GM12878 (cell line): ENCODE results near the gene BAK1. TPM values are rescaled to one million over a fixed set of nuclear protein-coding genes. Genes with fewer than 3 reads are reported as not detected.

ENCODE experiments used
- ATAC-seq: fragments of 200-7000 bp; cut with Tn5 transposase; 3 replicates; pipeline ENCODE4 v1.9.1; 2020; ENCODE audit warnings: mild to moderate bottlenecking, moderate library complexity
- Bru-seq: library from RNA; stranded (reverse); fragments of 400-500 nt; gene quantifications from one replicate; lab custom pipeline; 2021; lab: Mats Ljungman, UMichigan
- BruChase-seq, 2 experiments: library from RNA; stranded (reverse); fragments of 400-500 nt; gene quantifications; one replicate each; lab custom pipeline; 2021; lab: Mats Ljungman, UMichigan
- BruUV-seq: library from RNA; stranded (reverse); fragments of 400-500 nt; replicated peaks from 2 replicates; lab custom pipeline; 2021; lab: Mats Ljungman, UMichigan
- CTCF ChIA-PET: fragments of 300-600 bp; sonication (Branson Sonifier 250); formaldehyde crosslinking; extraction: SDS; loops from one replicate; lab custom pipeline; 2021; ENCODE audit warnings: inconsistent platforms; lab: Yijun Ruan, JAX
- POLR2A ChIA-PET: fragments of 350-600 bp; formaldehyde crosslinking; extraction: SDS; loops from one replicate; lab custom pipeline; 2021; ENCODE audit warnings: inconsistent platforms; lab: Charles Lee
- RAD21 ChIA-PET: fragments of 300-600 bp; sonication (Branson Sonifier 250); formaldehyde crosslinking; loops from one replicate; lab custom pipeline; 2023; ENCODE audit warnings: antibody characterized with exemption; ENCODE audit not compliant: unreplicated experiment; lab: Charles Lee
- SMC1A ChIA-PET: fragments of 300-600 bp; sonication (Branson Sonifier 250); formaldehyde crosslinking; loops from one replicate; lab custom pipeline; 2023; ENCODE audit not compliant: unreplicated experiment, uncharacterized antibody; lab: Charles Lee
- DNase-seq: peaks from one replicate; pipeline ENCODE4 v3.0.0-alpha.2; 2011; ENCODE audit warnings: low read depth, low spot score
- FAIRE-seq: peaks from 3 replicates; lab custom pipeline; 2011; peaks lifted over from hg19 to GRCh38; lab: Jason Lieb, UNC
- H2AFZ ChIP-seq: 2 replicates; pipeline ENCODE4 v1.6.0; 2011; ENCODE audit warnings: low read depth, low read length, control low read depth; ENCODE audit not compliant: control insufficient read depth
- H3K27ac ChIP-seq: 2 replicates; pipeline ENCODE4 v1.5.1; 2011; ENCODE audit warnings: control low read depth; ENCODE audit not compliant: control insufficient read depth, insufficient read depth
- H3K27me3 ChIP-seq, 2 experiments: replicated peaks in 1 of 2; 2 replicates each; pipeline versions ENCODE4 v1.6.0 to v1.6.1; 2011; ENCODE audit warnings: low read length in 1 of 2; ENCODE audit not compliant: control insufficient read depth in 2 of 2, insufficient read depth in 2 of 2
- H3K36me3 ChIP-seq, 2 experiments: 2 replicates each; pipeline ENCODE4 v1.5.1; 2011; ENCODE audit warnings: low read length in 1 of 2; ENCODE audit not compliant: control insufficient read depth in 2 of 2, insufficient read depth in 2 of 2
- H3K4me1 ChIP-seq: 2 replicates; pipeline ENCODE4 v1.6.1; 2011; ENCODE audit warnings: mild to moderate bottlenecking, low read length, moderate library complexity, mixed read lengths; ENCODE audit not compliant: control insufficient read depth, insufficient read depth
- H3K4me2 ChIP-seq: 2 replicates; pipeline ENCODE4 v1.6.0; 2011; ENCODE audit warnings: control low read depth; ENCODE audit not compliant: control insufficient read depth, insufficient read depth
- H3K4me3 ChIP-seq: fragments of 200-600 bp; sonication (generic); 2 replicates; pipeline ENCODE4 v1.5.1; 2016
- H3K79me2 ChIP-seq: 2 replicates; pipeline ENCODE4 v1.6.0; 2011; ENCODE audit warnings: low read length; ENCODE audit not compliant: control insufficient read depth, insufficient read depth
- H3K9ac ChIP-seq: 2 replicates; pipeline ENCODE4 v1.8.0; 2011; ENCODE audit warnings: low read length, control low read depth, mixed read lengths; ENCODE audit not compliant: control insufficient read depth, insufficient read depth
- H3K9me3 ChIP-seq: replicated peaks from 3 replicates; pipeline ENCODE4 v1.5.1; 2011; ENCODE audit warnings: mild to moderate bottlenecking, low read length; ENCODE audit not compliant: control insufficient read depth, insufficient read depth
- H4K20me1 ChIP-seq: 2 replicates; pipeline ENCODE4 v1.6.0; 2011; ENCODE audit not compliant: control insufficient read depth, insufficient read depth
- ATF7 ChIP-seq: fragments of 450-650 bp; IDR thresholded peaks from 2 replicates; pipeline ENCODE4 v1.6.1; 2016; ENCODE audit warnings: low read depth, mild to moderate bottlenecking
- BMI1 ChIP-seq: fragments of 450-650 bp; IDR thresholded peaks from 2 replicates; pipeline ENCODE4 v1.6.1; 2016; ENCODE audit warnings: mild to moderate bottlenecking, moderate library complexity, borderline replicate concordance
- CHD1 ChIP-seq: IDR thresholded peaks from 2 replicates; pipeline ENCODE4 v1.6.1; 2012; ENCODE audit warnings: low read depth, low read length, improper control_type of control experiment
- ETV6 ChIP-seq, 2 experiments: fragments of 450-650 bp in 1 of 2; IDR thresholded peaks in 1 of 2; conservative IDR thresholded peaks in 1 of 2; 2 replicates each; pipeline ENCODE4 v1.6.1; 2014; ENCODE audit warnings: antibody characterized with exemption in 1 of 2, borderline replicate concordance in 1 of 2, low read depth in 1 of 2, mild to moderate bottlenecking in 1 of 2, moderate library complexity in 1 of 2
- HDGF ChIP-seq: fragments of 450-650 bp; IDR thresholded peaks from 2 replicates; pipeline ENCODE4 v1.6.1; 2016; ENCODE audit warnings: antibody characterized with exemption
- IKZF2 ChIP-seq, 2 experiments: fragments of 450-650 bp; IDR thresholded peaks; 2 replicates each; pipeline ENCODE4 v1.6.1; 2017; ENCODE audit warnings: mild to moderate bottlenecking in 2 of 2, moderate library complexity in 2 of 2
- JUNB ChIP-seq: IDR thresholded peaks from 2 replicates; pipeline ENCODE4 v1.6.1; 2016; ENCODE audit warnings: antibody characterized with exemption, mild to moderate bottlenecking
- LARP7 ChIP-seq: fragments of 450-650 bp; IDR thresholded peaks from 2 replicates; pipeline ENCODE4 v1.6.1; 2017; ENCODE audit warnings: mild to moderate bottlenecking
- MYC ChIP-seq: IDR thresholded peaks from 2 replicates; pipeline ENCODE4 v1.6.1; 2011; ENCODE audit warnings: mild to moderate bottlenecking, low read length, moderate library complexity, inconsistent platforms; ENCODE audit not compliant: insufficient read depth, insufficient replicate concordance, insufficient read length, severe bottlenecking
- NFYB ChIP-seq: IDR thresholded peaks from 2 replicates; pipeline ENCODE4 v1.6.1; 2011; ENCODE audit warnings: low read depth, mild to moderate bottlenecking, low read length, improper control_type of control experiment, moderate library complexity; ENCODE audit not compliant: insufficient read depth
- NR2C1 ChIP-seq: fragments of 450-650 bp; IDR thresholded peaks from 2 replicates; pipeline ENCODE4 v1.6.1; 2017; ENCODE audit warnings: antibody characterized with exemption, mild to moderate bottlenecking, moderate library complexity
- PKNOX1 ChIP-seq: fragments of 450-650 bp; IDR thresholded peaks from 2 replicates; pipeline ENCODE4 v1.6.1; 2016; ENCODE audit warnings: mild to moderate bottlenecking
- RELA ChIP-seq: fragments of 450-650 bp; IDR thresholded peaks from 2 replicates; pipeline ENCODE4 v1.8.0; 2014; ENCODE audit warnings: borderline replicate concordance; ENCODE audit not compliant: partially characterized antibody
- SIN3A ChIP-seq: IDR thresholded peaks from 2 replicates; pipeline ENCODE4 v1.6.1; 2012; ENCODE audit warnings: low read depth, low read length, improper control_type of control experiment
- SIX5 ChIP-seq: IDR thresholded peaks from 2 replicates; pipeline ENCODE4 v1.6.1; 2011; ENCODE audit warnings: mild to moderate bottlenecking, low read depth, low read length, moderate library complexity; ENCODE audit not compliant: severe bottlenecking
- SREBF1 ChIP-seq: IDR thresholded peaks from 2 replicates; pipeline ENCODE4 v1.6.1; 2012; ENCODE audit warnings: mild to moderate bottlenecking, low read length
- SUZ12 ChIP-seq: fragments of 200-600 bp; sonication (generic); IDR thresholded peaks from one replicate; pipeline ENCODE4 v1.6.1; 2018; ENCODE audit warnings: antibody characterized with exemption, mild to moderate bottlenecking; ENCODE audit not compliant: unreplicated experiment
- WGBS: methylation state at CpG from one replicate; pipeline ENCODE4 v1.1.6; 2016; ENCODE audit warnings: low lambda C conversion rate; ENCODE audit not compliant: insufficient replicate concordance, insufficient coverage; ENCODE audit errors: missing lambda C conversion rate; 5-methylcytosine and 5-hydroxymethylcytosine counted together
- in situ Hi-C: fragments of 300-500 bp; cut with MboI; formaldehyde crosslinking; loops from 9 replicates; pipeline ENCODE4 v1.14.3; 2018; ENCODE audit warnings: mixed read lengths
- intact Hi-C: fragments of 100-400 bp; cut with micrococcal nuclease; formaldehyde crosslinking; loops from one replicate; pipeline ENCODE4 v1.14.2; 2022; ENCODE audit not compliant: unreplicated experiment
- long read RNA-seq, 2 experiments: library from polyadenylated mRNA; unstranded; transcript quantifications; one replicate each; pipeline ENCODE4 v2.0.0, GENCODE V29; 2019 to 2020
- polyA minus RNA-seq, 3 experiments: library from RNA; depleted of rRNA, polyadenylated mRNA; stranded (reverse); fragments of >200 nt; gene quantifications; 2 replicates each; pipeline ENCODE4 v1.2.3, GENCODE V29; 2011
- polyA plus RNA-seq, 11 experiments: library from polyadenylated mRNA; depleted of rRNA in 4 of 11; unstranded in 6 of 11; stranded (reverse) in 5 of 11; fragments of >200 nt; fragmentation: Nextera tagmentation in 4 of 11; fragmentation: Illumina TruSeq in 1 of 11; extraction: Ambion mirVana in 4 of 11; extraction: Trizol in 1 of 11; gene quantifications; 1 replicate in 1 of 11; 2 replicates in 10 of 11; pipeline versions ENCODE4 v1.2.1 to v1.2.3, GENCODE V29; 2011 to 2016; ENCODE audit warnings: inconsistent platforms in 2 of 11, missing spikeins in 2 of 11, low read depth in 1 of 11
- total RNA-seq, 4 experiments: library from RNA; depleted of rRNA in 3 of 4; stranded (reverse); fragments of >200 nt in 3 of 4; fragmentation: Illumina TruSeq in 1 of 4; extraction: Trizol in 1 of 4; gene quantifications; 2 replicates each; pipeline versions ENCODE4 v1.2.1 to v1.2.3, GENCODE V29; 2013 to 2021

BAK1 gene
- total RNA-seq (2013; cell fraction: nucleolus; rRNA removed), result 12.7 and 16.3 TPM in 2 replicates
- 9.3 and 9.4 TPM in 2 replicates for total RNA-seq (2014; rRNA removed)
- total RNA-seq (2014; rRNA removed; fragmentation: Illumina TruSeq; extraction: Trizol), result 23.9 and 26.6 TPM in 2 replicates
- total RNA-seq (2021), result 36.7 and 37.6 TPM in 2 replicates
- 13.2 TPM for polyA plus RNA-seq (2011; ENCODE audit: low read depth)
- polyA plus RNA-seq (2011; rRNA removed), result 18.1 and 31.0 TPM in 2 replicates
- 45.3 and 55.6 TPM in 2 replicates for polyA plus RNA-seq (2011; cell fraction: cytosol; rRNA removed)
- polyA plus RNA-seq (2011; cell fraction: nucleus; rRNA removed), result 32.2 and 33.3 TPM in 2 replicates
- polyA plus RNA-seq (2012), result 25.8 and 26.9 TPM in 2 replicates
- 14.4 and 28.2 TPM in 2 replicates for polyA plus RNA-seq (2014; fragmentation: Illumina TruSeq; extraction: Trizol)
- polyA plus RNA-seq (2014; fragmentation: Nextera tagmentation; extraction: Ambion mirVana), result 10 to 100 TPM in 1 of 2 experiments, 1 to 10 TPM in 1; 6.3 to 13.0 TPM
- 38.1 and 44.5 TPM in 2 replicates for polyA plus RNA-seq (2014; rRNA removed)
- 10 to 100 TPM; 65.7 to 65.8 TPM for polyA plus RNA-seq (2016; fragmentation: Nextera tagmentation; extraction: Ambion mirVana)
- polyA minus RNA-seq (2011; rRNA and poly(A)+ RNA removed), result 26.0 and 47.5 TPM in 2 replicates
- 18.6 and 19.3 TPM in 2 replicates for polyA minus RNA-seq (2011; cell fraction: cytosol; rRNA and poly(A)+ RNA removed)
- polyA minus RNA-seq (2011; cell fraction: nucleus; rRNA and poly(A)+ RNA removed), result 8.0 and 12.3 TPM in 2 replicates
- Bru-seq, nascent RNA, result percentile 92 among the genes with signal in this experiment
- BruChase-seq, experiment 1, labeled RNA remaining after a 6-hour chase, result percentile 83 among the genes with signal in this experiment
- percentile 92 among the genes with signal in this experiment for BruChase-seq, experiment 2, labeled RNA remaining after a 2-hour chase
- long read RNA-seq, experiment 1, transcript BAK1-202 (6 exons, 2,136 nt), result major isoform, 53 of 63 reads
- long read RNA-seq, experiment 1, partial matches to known transcripts, result 0 of 63 reads
- long read RNA-seq, experiment 1, other reads (novel, unspliced or antisense), result 10 of 63 reads
- long read RNA-seq, experiment 2, transcript BAK1-202 (6 exons, 2,136 nt), result major isoform, 7 of 10 reads
- long read RNA-seq, experiment 2, partial matches to known transcripts, result 1 of 10 reads
- long read RNA-seq, experiment 2, other reads (novel, unspliced or antisense), result 2 of 10 reads

GRCh38 chr6:33579828-33580714 is at the start of gene BAK1:
TSS of gene BAK1 (minus strand) at chr6:33580276. CDS start at chr6:33577604, 2,672 bp downstream.
- peak within 1 kb of the TSS; percentile 93 for H3K4me3 ChIP-seq
- no TSS peak for BruUV-seq
- FAIRE-seq, result peak; percentile 91
- TF ChIP-seq NFYB, result peak; percentile 84
- TF ChIP-seq SIX5, result no peak
- no peak for TF ChIP-seq LARP7
- TF ChIP-seq SREBF1, result no peak
- 0 out of 2 replicates have a peak, but pooled peaks have one; percentile 8 for TF ChIP-seq ATF7
- TF ChIP-seq NR2C1, result no peak
- TF ChIP-seq CHD1, result no peak
- no peak for TF ChIP-seq RELA
- 0 out of 2 replicates have a peak, but pooled peaks have one; percentile 48 for TF ChIP-seq SIN3A
- TF ChIP-seq PKNOX1, result peak; percentile 68
- 0 out of 2 replicates have a peak, but pooled peaks have one; percentile 61 for TF ChIP-seq HDGF
- no peak for TF ChIP-seq ETV6 (conservative IDR thresholded peaks at IDR 0.05 in 1 of 2, IDR thresholded peaks at IDR 0.05 in 1 of 2; ENCODE audit: borderline replicate concordance in 1 of 2, low read depth in 1 of 2)
- no peak for TF ChIP-seq MYC
- no peak for TF ChIP-seq SUZ12
- no peak for TF ChIP-seq BMI1
- TF ChIP-seq JUNB, result no peak
- TF ChIP-seq IKZF2 (IDR thresholded peaks at IDR 0.05), result peak in 1 of 2 experiments; percentile 13; a peak in 1 of 4 replicates

More at GRCh38 chr6:33579828-33580714, at the start of gene BAK1:
- ChIA-PET RAD21 (interaction anchor here (1.0 to 3.3 kb wide), 12 partner anchors 9 to 309 kb away, joined by 3 to 15 read pairs (median 4); partner anchors contain the start of genes ITPR3, VPS52 and ZBTB9), CTCF (interaction anchor here (0.6 to 3.9 kb wide), 8 partner anchors 9 to 123 kb away, joined by 3 to 22 read pairs (median 4); no protein-coding TSS in a partner anchor), POLR2A (interaction anchor here (0.6 to 2.8 kb wide), 8 partner anchors 9 to 183 kb away, joined by 3 to 26 read pairs (median 6); partner anchors contain the start of genes CUTA, ITPR3 and ZBTB9), SMC1A (interaction anchor here (0.7 to 3.6 kb wide), 8 partner anchors 9 to 149 kb away, joined by 3 to 13 read pairs (median 4); partner anchors contain the start of gene ZBTB9)
- Histone ChIP-seq H3K4me1 (peaks cover 16% of the 10 kb centered on the region), H3K36me3 (peaks cover 11 to 16% of the 10 kb centered on the region in 2 experiments), H3K9ac (peak within 1 kb of the TSS; percentile 98), H3K9me3 (no peaks in the 10 kb centered on the region; the same call in 2 of the 3 replicates), H2AFZ (peak within 1 kb of the TSS; percentile 96), H3K4me2 (peak within 1 kb of the TSS; percentile 93), H3K27me3 (no peaks in the 10 kb centered on the region), H4K20me1 (no peaks in the 10 kb centered on the region; the same call in 1 of the 2 replicates), H3K27ac (peak within 1 kb of the TSS; percentile 95), H3K79me2 (peaks cover 35% of the 10 kb centered on the region)
- 11% methylated on average over 24 of the region's 24 CpGs for whole genome bisulfite sequencing
- in situ Hi-C loops, result no loop called here
- ATAC-seq (peak; percentile 93), DNase-seq (peak; percentile 56)
- intact Hi-C loops, result loop anchor here (1.0 to 10.0 kb wide), 3 partner anchors 9 to 575 kb away; partner anchors contain the start of genes HSD17B8, RING1, RXRB and SLC39A7
